CD4-positive, alpha-beta T cell (primary cell): Measurements from ENCODE around the gene THSD7A. TPM values are rescaled to one million over a fixed set of nuclear protein-coding genes. Genes with fewer than 3 reads are reported as not detected.

Experiments
- ATAC-seq: fragments of 200-7000 bp; cut with Tn5 transposase; one replicate; pipeline ENCODE4 v1.10.0; 2022; ENCODE audit warnings: mild to moderate bottlenecking; ENCODE audit not compliant: poor library complexity
- CTCF ChIA-PET: fragments of 350-600 bp; sonication (Branson Sonifier 250); formaldehyde crosslinking; loops from one replicate; lab custom pipeline; 2021; ENCODE audit warnings: antibody characterized with exemption, inconsistent platforms; lab: Charles Lee
- POLR2A ChIA-PET: fragments of 350-600 bp; sonication (Branson Sonifier 250); formaldehyde crosslinking; loops from one replicate; lab custom pipeline; 2021; ENCODE audit warnings: antibody characterized with exemption, inconsistent platforms; lab: Charles Lee
- DNase-seq, 14 experiments: peaks; one replicate each; pipeline ENCODE4 v3.0.0-alpha.2; 2013 to 2020; ENCODE audit warnings: mixed read lengths in 2 of 14
- H3K27ac ChIP-seq, 2 donors: one replicate each; pipeline versions ENCODE4 v1.5.1 to v1.7.0; 2013; ENCODE audit warnings: low read length in 2 of 2, low read depth in 1 of 2, mild to moderate bottlenecking in 1 of 2
- H3K27me3 ChIP-seq, 2 experiments: 1 replicate in 1 of 2; 2 replicates in 1 of 2; pipeline versions ENCODE4 v1.6.1 to v1.7.0; 2013; ENCODE audit warnings: low read length in 2 of 2, control low read depth in 1 of 2, mild to moderate bottlenecking in 1 of 2, moderate library complexity in 1 of 2; ENCODE audit not compliant: insufficient read depth in 2 of 2, control insufficient read depth in 1 of 2
- H3K36me3 ChIP-seq: one replicate; pipeline ENCODE4 v1.6.1; 2013; ENCODE audit warnings: low read length, control low read depth; ENCODE audit not compliant: insufficient read depth
- H3K4me1 ChIP-seq: one replicate; pipeline ENCODE4 v1.6.1; 2013; ENCODE audit warnings: low read length, control low read depth; ENCODE audit not compliant: insufficient read depth
- H3K4me3 ChIP-seq: one replicate; pipeline ENCODE4 v1.5.1; 2013; ENCODE audit warnings: mild to moderate bottlenecking, low read length, moderate library complexity
- H3K9me3 ChIP-seq, 2 experiments: 1 replicate in 1 of 2; 2 replicates in 1 of 2; pipeline versions ENCODE4 v1.6.1 to v1.7.0; 2013; ENCODE audit warnings: low read length in 2 of 2, mild to moderate bottlenecking in 2 of 2, control low read depth in 1 of 2, moderate library complexity in 1 of 2; ENCODE audit not compliant: control insufficient read depth in 1 of 2, insufficient read depth in 1 of 2
- H3K27ac Mint-ChIP-seq: one replicate; pipeline ENCODE4 v1.8.0; 2020; ENCODE audit warnings: mixed read lengths
- H3K27me3 Mint-ChIP-seq: one replicate; pipeline ENCODE4 v1.8.0; 2021; ENCODE audit warnings: mixed read lengths
- H3K36me3 Mint-ChIP-seq: one replicate; pipeline ENCODE4 v1.8.0; 2021; ENCODE audit warnings: low read depth, mixed read lengths
- H3K4me1 Mint-ChIP-seq: one replicate; pipeline ENCODE4 v1.8.0; 2021; ENCODE audit warnings: low read depth, mixed read lengths
- H3K4me3 Mint-ChIP-seq: one replicate; pipeline ENCODE4 v1.8.0; 2020; ENCODE audit warnings: mild to moderate bottlenecking, mixed read lengths
- H3K9me3 Mint-ChIP-seq: one replicate; pipeline ENCODE4 v1.8.0; 2020; ENCODE audit warnings: mixed read lengths
- intact Hi-C, 2 experiments: fragments of 100-400 bp; cut with DNase I in 1 of 2; cut with micrococcal nuclease in 1 of 2; formaldehyde crosslinking; loops; one replicate each; pipeline versions ENCODE4 v1.15.1 to v1.9.0; 2023 to 2025; cut with DNase I, micrococcal nuclease
- total RNA-seq, 174 experiments: library from RNA in 2 of 174; stranded (reverse) in 2 of 174; gene quantifications; one replicate each; pipeline ENCODE4 v1.2.3 and lab custom pipeline; 2021 to 2026
- TF ChIP-seq, protein P1 (sequence below): fragments of 200-600 bp; IDR thresholded peaks from one replicate; pipeline ENCODE4 v1.8.0; 2022; ENCODE audit warnings: antibody characterized with exemption, mild to moderate bottlenecking

The THSD7A gene
- total RNA-seq, 2 experiments from 2014 or later, result not detected

DNA sequence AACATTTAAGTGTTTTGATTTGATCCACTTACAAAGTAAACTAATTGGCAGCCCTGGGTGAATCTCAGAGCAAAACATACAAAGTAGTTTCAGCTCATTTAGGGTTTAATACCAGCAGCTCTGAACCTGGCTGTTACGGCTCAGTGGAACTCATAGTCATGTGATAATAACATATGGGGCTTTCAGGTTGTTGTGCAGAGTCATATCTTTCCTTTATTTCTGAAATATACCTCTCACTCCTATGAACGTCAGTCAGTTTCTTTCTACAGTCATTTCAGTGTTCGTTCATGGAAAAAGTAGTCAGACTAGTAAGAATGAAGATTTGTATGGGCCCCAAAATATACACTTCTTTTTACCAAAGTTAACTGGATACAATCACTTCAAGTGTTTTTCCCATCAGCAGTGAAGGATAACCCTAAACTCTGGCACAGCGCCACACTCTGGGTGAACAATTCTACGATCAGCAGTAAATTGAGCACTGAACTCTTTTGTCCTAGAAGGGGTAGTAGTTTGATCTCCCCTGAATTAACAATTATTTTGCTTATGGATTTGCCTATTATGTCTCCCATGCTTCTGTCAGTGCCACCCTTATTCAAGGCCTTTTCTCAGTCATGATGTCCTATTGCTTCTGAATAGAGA lies 218.6 kb downstream of the THSD7A start:
- Histone ChIP-seq H3K4me3 (no peak overlapping the region), H3K9me3 (peaks cover 0 to 1% of the 10 kb centered on the region in 2 experiments), H3K4me1 (no peaks in the 10 kb centered on the region), H3K27ac (no peak overlapping the region), H3K36me3 (no peaks in the 10 kb centered on the region), H3K27me3 (no peaks in the 10 kb centered on the region)
- H3K27ac Mint-ChIP-seq, result no peak overlapping the region
- CTCF ChIA-PET, result no interaction called here
- POLR2A ChIA-PET, result no interaction called here
- DNase-seq (no peak), ATAC-seq (no peak)
- no peaks in the 10 kb centered on the region for H3K27me3 Mint-ChIP-seq
- no peaks in the 10 kb centered on the region for H3K9me3 Mint-ChIP-seq
- intact Hi-C loops, result no loop called here
- TF ChIP-seq, protein P1, sequence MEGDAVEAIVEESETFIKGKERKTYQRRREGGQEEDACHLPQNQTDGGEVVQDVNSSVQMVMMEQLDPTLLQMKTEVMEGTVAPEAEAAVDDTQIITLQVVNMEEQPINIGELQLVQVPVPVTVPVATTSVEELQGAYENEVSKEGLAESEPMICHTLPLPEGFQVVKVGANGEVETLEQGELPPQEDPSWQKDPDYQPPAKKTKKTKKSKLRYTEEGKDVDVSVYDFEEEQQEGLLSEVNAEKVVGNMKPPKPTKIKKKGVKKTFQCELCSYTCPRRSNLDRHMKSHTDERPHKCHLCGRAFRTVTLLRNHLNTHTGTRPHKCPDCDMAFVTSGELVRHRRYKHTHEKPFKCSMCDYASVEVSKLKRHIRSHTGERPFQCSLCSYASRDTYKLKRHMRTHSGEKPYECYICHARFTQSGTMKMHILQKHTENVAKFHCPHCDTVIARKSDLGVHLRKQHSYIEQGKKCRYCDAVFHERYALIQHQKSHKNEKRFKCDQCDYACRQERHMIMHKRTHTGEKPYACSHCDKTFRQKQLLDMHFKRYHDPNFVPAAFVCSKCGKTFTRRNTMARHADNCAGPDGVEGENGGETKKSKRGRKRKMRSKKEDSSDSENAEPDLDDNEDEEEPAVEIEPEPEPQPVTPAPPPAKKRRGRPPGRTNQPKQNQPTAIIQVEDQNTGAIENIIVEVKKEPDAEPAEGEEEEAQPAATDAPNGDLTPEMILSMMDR, result no peak
- H3K36me3 Mint-ChIP-seq, result no peaks in the 10 kb centered on the region
- no peaks in the 10 kb centered on the region for H3K4me1 Mint-ChIP-seq
- no peak overlapping the region for H3K4me3 Mint-ChIP-seq

DNA sequence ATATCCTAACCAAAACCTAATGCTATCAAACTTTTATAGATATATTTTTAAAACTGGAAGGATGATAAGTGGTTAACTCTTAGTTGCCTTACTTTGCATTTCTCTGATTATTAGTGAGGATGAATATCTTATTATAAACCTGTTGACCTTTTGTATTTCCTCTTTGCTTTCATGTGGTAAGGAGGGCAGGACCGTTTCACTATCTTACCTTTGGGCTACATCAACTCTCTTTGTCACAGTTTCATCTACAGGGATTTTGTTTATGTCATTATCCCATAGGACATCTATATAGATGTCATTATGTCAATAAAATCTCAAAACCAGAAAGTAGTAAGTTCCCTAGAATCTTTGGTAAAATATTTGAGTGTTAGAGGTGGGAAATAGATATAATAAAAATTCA lies 219.3 kb downstream of the THSD7A start:
- no peaks in the 10 kb centered on the region for H3K4me1 Mint-ChIP-seq
- H3K4me1 ChIP-seq, result no peaks in the 10 kb centered on the region
- H3K27me3 Mint-ChIP-seq, result no peaks in the 10 kb centered on the region
- ATAC-seq (no peak), DNase-seq (no peak)
- no peak overlapping the region for H3K27ac Mint-ChIP-seq
- H3K36me3 Mint-ChIP-seq, result no peaks in the 10 kb centered on the region
- TF ChIP-seq, protein P1, result no peak
- H3K4me3 ChIP-seq, result no peak overlapping the region
- H3K9me3 Mint-ChIP-seq, result no peaks in the 10 kb centered on the region
- no peaks in the 10 kb centered on the region for H3K36me3 ChIP-seq
- ChIA-PET POLR2A (no interaction called here), CTCF (no interaction called here)
- H3K4me3 Mint-ChIP-seq, result no peak overlapping the region
- no peaks in the 10 kb centered on the region for H3K27me3 ChIP-seq
- no peaks in the 10 kb centered on the region for H3K9me3 ChIP-seq
- no peak overlapping the region for H3K27ac ChIP-seq
- intact Hi-C loops, result no loop called here

DNA sequence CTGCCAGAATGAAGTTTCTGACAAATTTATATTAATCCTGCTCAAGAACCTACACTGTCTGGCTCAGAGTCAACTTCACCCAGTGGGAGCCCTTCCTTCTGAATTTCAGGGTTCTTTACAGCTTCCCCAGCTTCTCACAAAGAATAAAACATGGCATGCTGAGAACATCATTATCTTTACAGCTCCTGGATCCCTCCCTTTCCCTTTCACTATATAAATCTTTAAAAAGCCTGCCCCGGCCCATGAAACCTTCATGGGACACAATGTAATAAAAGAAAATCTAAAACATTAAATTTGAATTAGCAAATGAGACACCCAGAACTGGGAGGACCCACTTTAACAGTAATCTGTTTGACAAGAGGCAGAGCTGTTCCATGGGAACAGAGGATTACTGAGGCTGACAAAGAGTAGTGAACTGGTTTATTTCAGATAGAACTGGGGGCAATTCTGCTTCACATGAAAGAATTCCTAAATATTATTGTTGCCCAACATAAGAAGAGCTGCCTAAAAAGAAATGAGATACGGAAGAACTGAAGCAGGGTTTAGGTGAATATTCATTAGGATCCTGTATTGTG lies 222.8 kb downstream of the THSD7A start:
- no peaks in the 10 kb centered on the region for H3K36me3 Mint-ChIP-seq
- POLR2A ChIA-PET, result no interaction called here
- no peaks in the 10 kb centered on the region for H3K36me3 ChIP-seq
- intact Hi-C loops, result no loop called here
- CTCF ChIA-PET, result no interaction called here
- H3K4me1 Mint-ChIP-seq, result no peaks in the 10 kb centered on the region
- H3K4me1 ChIP-seq, result no peaks in the 10 kb centered on the region
- no peak overlapping the region for H3K4me3 ChIP-seq
- no peak for DNase-seq
- no peaks in the 10 kb centered on the region for H3K27me3 ChIP-seq
- TF ChIP-seq, protein P1, result no peak
- no peak overlapping the region for H3K27ac Mint-ChIP-seq
- no peak overlapping the region for H3K27ac ChIP-seq
- no peaks in the 10 kb centered on the region for H3K27me3 Mint-ChIP-seq
- H3K4me3 Mint-ChIP-seq, result no peak overlapping the region
- no peaks in the 10 kb centered on the region for H3K9me3 ChIP-seq
- no peaks in the 10 kb centered on the region for H3K9me3 Mint-ChIP-seq
- no peak for ATAC-seq
